ENCODE results near the gene KRT36.

KRT36 gene

GRCh38 chr17:41500131-41500911, 10.6 kb upstream of the KRT36 start:
- peak; percentile 37 for DNase-seq

DNA sequence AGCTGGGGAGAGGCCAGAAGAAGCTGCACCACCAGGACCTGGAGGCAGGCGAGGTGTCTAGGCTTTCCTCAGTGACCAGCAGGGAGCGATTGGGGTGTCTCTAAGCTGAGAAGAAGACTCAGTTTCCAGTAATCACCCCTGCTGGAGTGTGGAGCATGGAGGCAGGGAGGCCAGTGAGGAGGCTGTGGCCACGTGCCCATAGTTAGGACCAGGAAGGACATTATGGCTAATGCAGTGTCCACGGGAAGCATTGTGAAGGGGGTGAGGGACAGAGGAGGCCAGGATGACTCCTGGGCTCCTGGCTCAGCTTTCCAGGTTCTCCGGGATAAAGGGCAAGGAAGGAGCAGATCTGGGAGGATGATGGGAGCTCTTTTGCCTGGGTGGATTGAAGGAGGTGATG, 10.0 kb upstream of the KRT36 start:
- no peak for DNase-seq

GRCh38 chr17:41498276-41498675, 8.6 kb upstream of the KRT36 start:
- no peak for DNase-seq

GRCh38 chr17:41496803-41497484, 7.2 kb upstream of the KRT36 start:
- DNase-seq: peak; percentile 89

- DNase-seq: peak; percentile 54
Measured at GRCh38 chr17:41494524-41494923, 4.8 kb upstream of the KRT36 start.

DNA sequence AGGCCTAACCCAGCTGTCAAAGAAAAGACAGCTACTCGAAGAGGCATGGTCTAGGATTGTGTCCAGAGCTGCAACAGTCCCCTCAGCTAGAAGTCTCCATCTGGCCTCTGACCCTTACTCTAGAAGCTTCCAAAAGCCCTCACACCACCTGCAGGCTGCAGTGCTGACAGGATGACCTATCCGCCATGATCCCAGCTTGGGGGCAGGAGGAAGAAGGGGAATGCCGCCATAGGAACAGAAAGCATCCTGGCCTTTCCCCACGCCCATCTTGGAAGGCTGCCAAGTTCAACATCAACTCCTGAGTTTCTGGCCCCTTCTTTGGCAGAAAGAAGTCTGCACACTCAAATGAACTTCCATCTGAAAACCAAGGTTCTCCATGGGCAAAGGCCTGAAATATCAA, 3.1 kb upstream of the KRT36 start:
- peak; percentile 49 for DNase-seq

GRCh38 chr17:41492351-41492750, 2.6 kb upstream of the KRT36 start:
- DNase-seq: no peak

- no peak for DNase-seq
Measured at GRCh38 chr17:41491476-41491875, 1.8 kb upstream of the KRT36 start.

DNA sequence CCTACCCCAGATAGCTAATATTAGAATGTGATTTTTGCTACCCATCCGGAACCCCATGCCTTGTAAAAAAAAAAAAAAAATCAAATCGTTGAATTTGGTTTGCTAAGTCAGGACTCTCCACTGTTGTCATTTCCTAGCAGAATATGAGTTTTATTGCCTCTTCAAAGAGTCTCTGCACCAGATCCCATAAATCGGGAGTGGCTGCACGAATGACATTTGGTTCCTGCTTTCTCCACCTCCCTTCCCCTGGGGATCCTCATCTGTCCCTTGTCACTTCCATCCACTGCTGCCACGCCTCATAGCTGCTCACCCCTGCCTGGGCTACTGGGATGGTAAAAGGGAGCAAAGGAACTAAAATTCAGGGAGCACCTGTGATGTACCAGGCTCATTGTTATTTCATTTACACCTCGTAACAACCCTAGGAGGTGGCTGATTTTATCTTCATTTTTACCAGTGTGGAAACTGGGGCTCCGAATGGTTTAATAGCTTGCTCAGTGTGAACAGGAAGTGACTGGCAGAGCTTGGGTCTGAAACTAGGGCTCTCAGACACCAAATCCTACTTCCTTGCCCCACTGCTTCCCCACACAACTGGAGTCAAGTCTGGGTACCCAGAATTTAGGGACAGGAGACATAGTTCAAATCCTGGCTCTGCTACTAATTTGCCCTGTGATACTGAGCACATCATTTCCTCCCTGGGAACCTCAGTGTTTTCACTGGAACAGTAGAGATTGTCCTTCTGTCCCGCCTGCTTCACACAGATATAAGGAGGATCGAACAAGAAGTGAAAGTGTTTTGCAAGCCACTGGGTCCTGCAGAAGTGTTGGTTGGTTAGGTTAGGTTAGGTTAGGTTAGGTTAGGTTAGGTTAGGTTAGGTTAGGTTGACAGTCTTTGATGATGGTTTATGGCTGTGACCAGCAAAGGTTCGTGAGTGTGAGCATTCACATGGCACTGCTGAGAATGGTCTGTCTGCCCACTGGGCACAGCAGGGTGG, 585 bp upstream of the KRT36 start:
- no peak for DNase-seq

GRCh38 chr17:41486809-41487530, 2.7 kb downstream of the KRT36 start:
- DNase-seq: no peak

GRCh38 chr17:41486316-41486715, 3.4 kb downstream of the KRT36 start:
- no peak for DNase-seq

DNA sequence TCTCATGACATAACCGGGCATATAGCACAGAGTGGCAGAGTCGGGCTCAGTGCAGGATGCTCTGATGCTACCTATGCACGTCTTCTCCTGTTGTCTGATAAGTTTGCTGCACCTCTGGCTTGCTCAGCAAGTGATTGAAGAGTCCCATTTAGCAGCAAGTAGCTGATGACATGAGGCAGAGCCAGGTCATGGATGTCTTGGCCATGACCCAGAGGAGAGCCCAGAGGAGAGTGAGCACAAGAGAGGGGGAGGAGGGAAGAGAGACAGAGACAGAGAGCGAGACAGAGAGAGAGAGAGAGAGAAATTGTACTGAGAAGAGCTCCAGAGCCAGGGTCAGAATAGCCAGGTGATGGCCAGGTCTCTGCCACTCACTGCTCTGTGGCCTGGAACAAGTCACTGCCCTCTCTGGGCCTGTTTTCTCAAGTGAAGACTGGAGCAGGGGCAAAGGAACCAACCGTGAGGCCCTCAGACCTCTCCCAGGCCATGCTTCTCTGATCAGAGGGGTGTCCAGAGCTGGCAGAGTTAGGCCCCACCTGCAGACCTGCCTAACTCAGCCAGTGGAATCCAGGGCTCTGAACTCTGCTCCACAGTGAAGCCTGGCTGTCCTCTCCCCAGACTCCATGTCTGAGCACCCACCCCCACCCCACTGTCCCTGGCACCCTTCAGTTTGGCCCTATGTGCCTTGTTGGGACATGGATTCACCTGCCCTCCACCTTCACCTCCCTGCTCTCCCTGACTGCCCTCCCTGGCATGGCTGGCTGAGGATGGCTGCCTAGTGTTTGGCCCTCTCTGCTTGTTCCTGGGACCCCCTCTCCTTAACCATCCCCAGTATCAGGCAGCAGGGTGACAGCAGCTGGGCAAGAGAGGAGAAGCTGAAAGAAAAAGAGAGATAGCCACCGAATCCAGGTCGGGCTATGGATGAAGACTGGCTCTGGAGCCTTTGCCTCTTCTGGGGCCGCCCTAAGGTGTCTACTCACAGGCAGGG, 4.5 kb downstream of the KRT36 start:
- no peak for DNase-seq

DNA sequence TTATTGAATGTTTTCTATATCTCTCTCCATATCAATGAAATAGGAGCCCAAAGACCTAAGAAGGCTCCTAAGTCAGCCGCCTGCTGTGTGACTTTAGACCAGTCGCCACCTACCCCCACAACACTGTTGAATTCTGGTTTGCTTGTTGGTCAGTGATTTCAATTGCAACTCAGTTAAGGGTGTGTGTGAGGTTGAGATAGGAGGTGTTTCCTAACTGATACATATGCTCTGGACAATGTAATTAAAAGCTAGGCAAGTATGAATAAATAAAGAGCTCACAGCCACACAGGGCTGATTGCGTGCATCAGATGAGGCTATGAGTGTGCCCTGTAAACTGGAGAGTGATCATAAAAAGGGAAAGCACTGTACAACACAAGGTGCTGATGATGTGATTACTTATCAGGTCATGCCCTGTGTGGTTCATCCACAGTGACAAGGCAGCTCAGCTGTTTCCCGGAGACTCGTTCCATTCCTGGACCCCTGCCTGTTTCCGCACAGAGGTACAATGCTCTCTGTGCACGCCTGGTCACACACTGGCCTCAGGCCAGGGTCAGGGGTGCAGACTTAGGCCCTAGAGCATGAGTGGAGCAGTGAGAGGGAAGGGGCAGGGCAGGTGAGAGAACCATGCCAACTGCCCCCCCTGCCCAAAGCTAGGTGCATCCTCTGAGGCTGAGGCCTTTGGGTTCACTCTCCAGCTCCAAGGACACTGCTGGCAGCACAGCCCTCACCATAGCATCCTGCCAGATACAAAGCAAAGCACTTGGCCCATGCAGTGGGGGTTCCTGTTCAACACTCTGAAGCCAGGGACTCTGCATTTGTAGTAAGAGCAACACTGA, 5.5 kb downstream of the KRT36 start:
- no peak for DNase-seq

DNA sequence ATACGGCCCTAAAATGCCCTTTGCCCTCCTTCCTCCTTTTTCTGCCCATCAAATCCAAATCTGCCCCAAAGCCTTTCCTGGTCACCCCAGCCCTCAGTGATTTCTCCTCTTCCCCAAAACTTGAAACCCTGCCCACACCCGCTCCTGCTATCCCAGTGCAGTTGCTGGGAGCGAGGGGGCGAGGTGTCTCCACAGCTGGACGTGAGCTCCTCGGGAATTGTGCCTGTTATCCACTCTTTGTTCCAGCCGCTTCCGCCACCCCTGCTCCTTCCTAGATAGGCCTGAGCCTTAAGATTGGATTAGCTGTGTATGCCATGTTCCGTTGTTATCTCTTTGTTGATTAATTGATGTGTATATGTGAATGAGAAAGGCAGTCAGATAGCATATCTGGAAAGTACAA, 6.2 kb downstream of the KRT36 start:
- DNase-seq: no peak

DNA sequence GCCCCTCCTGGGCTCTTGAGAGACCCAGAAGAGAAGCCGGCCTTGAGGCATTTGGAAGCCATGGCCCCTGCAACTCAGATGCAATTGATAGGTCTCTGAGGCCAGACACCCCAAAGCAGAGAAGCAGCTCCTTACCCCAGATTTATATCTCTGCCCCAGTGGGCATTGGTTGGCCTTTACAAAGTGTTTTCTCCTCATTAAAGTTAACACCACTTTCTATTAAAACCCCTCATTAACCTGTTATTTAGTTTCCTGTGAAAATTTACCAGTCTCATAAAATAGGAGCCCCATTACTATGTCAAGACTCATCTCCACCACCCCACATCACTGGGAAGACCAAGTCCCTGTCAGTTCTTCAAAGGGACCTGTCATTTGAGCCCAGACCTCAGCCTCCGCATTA, 8.7 kb downstream of the KRT36 start, which contains the start of gene KRT35:
TSS of gene KRT35 (minus strand) at position 116 of the 400 bp plus-strand sequence. CDS start at position 62, 54 bp downstream.
- DNase-seq: no peak

- no peak for DNase-seq
Measured at GRCh38 chr17:41480581-41480980, 9.1 kb downstream of the KRT36 start.

DNA sequence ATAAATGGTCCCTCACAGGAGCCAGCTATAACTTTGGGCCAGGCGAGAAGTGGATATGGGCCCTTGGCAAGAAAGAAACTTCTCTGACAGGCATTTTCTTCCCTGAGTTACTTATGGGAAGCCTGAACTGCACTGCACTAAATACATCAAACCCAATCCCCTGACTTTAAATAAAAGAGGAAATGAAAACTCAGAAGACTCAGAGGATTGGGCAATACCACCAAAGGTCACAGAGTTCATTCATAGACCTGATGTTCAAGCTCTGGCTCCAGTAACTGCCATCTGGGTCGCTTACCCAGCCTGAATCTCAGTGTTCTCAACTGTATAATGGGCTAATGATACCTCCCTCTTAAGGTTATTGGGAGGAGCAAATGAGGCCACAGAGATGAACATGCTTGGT, 9.6 kb downstream of the KRT36 start:
- DNase-seq: no peak

GRCh38 chr17:41478237-41478636, 11.5 kb downstream of the KRT36 start:
- no peak for DNase-seq

GRCh38 chr17:41476866-41477815, 12.6 kb downstream of the KRT36 start:
- DNase-seq: no peak

Data from fibroblast of skin of scalp (primary cell).